IMR-90 (cell line): Measurements from ENCODE around the gene TUBA1A. TPM values are rescaled to one million over a fixed set of nuclear protein-coding genes. Genes with fewer than 3 reads are reported as not detected.

Experiments
- ATAC-seq: fragments of 200-7000 bp; cut with Tn5 transposase; 2 replicates; pipeline ENCODE4 v1.9.1; 2020; ENCODE audit warnings: low read depth, mild to moderate bottlenecking, moderate library complexity
- BruUV-seq: library from RNA; stranded (reverse); fragments of 400-500 nt; replicated peaks from 2 replicates; lab custom pipeline; 2021; lab: Mats Ljungman, UMichigan
- CTCF ChIA-PET: fragments of 300-600 bp; formaldehyde crosslinking; extraction: SDS; loops from one replicate; lab custom pipeline; 2021; ENCODE audit warnings: antibody characterized with exemption; lab: Yijun Ruan, JAX
- POLR2A ChIA-PET: fragments of 300-600 bp; sonication (Branson Sonifier 250); formaldehyde crosslinking; loops from one replicate; lab custom pipeline; 2022; ENCODE audit warnings: antibody characterized with exemption; ENCODE audit not compliant: unreplicated experiment; lab: Charles Lee
- DNase-seq: peaks from one replicate; pipeline ENCODE4 v3.0.0; 2013
- H2AFZ ChIP-seq: replicated peaks from 2 replicates; pipeline ENCODE3; 2013; ENCODE audit warnings: low read length, mild to moderate bottlenecking; ENCODE audit not compliant: poor library complexity
- H2AK5ac ChIP-seq: 2 replicates; pipeline ENCODE4 v1.6.1; 2013; ENCODE audit warnings: low read depth, low read length, inconsistent platforms
- H2AK9ac ChIP-seq: replicated peaks from 2 replicates; pipeline ENCODE3; 2013; ENCODE audit warnings: mild to moderate bottlenecking, low read depth, low read length, moderate library complexity; ENCODE audit not compliant: poor library complexity
- H2BK120ac ChIP-seq: 2 replicates; pipeline ENCODE4 v1.6.1; 2013; ENCODE audit warnings: low read depth, low read length, inconsistent platforms
- H2BK15ac ChIP-seq: 3 replicates; pipeline ENCODE4 v1.6.1; 2013; ENCODE audit warnings: low read depth, low read length, inconsistent platforms
- H2BK20ac ChIP-seq: 2 replicates; pipeline ENCODE4 v1.6.1; 2013; ENCODE audit warnings: low read depth, mild to moderate bottlenecking, inconsistent platforms, low read length, moderate library complexity
- H2BK5ac ChIP-seq: 2 replicates; pipeline ENCODE4 v1.6.1; 2013; ENCODE audit warnings: mild to moderate bottlenecking, low read depth, low read length, inconsistent platforms; ENCODE audit not compliant: poor library complexity, severe bottlenecking
- H3K14ac ChIP-seq: replicated peaks from 2 replicates; pipeline ENCODE4 v1.6.1; 2013; ENCODE audit warnings: low read depth, low read length, inconsistent platforms
- H3K18ac ChIP-seq: 2 replicates; pipeline ENCODE4 v1.6.1; 2013; ENCODE audit warnings: low read depth, low read length, control low read depth
- H3K23ac ChIP-seq: 2 replicates; pipeline ENCODE4 v1.6.1; 2013; ENCODE audit warnings: low read depth, low read length, inconsistent platforms
- H3K27ac ChIP-seq: 2 replicates; pipeline ENCODE4 v1.5.1; 2013; ENCODE audit warnings: mild to moderate bottlenecking, control low read depth, low read length; ENCODE audit not compliant: insufficient read depth
- H3K27me3 ChIP-seq: 2 replicates; pipeline ENCODE4 v1.6.1; 2013; ENCODE audit warnings: low read length; ENCODE audit not compliant: control insufficient read depth, insufficient read depth
- H3K36me3 ChIP-seq: 2 replicates; pipeline ENCODE4 v1.6.1; 2013; ENCODE audit warnings: low read length, mixed read lengths; ENCODE audit not compliant: control insufficient read depth, insufficient read depth
- H3K4ac ChIP-seq: 2 replicates; pipeline ENCODE4 v1.6.1; 2013; ENCODE audit warnings: low read depth, low read length, inconsistent platforms
- H3K4me1 ChIP-seq: 2 replicates; pipeline ENCODE4 v1.6.1; 2013; ENCODE audit warnings: low read length, mixed read lengths; ENCODE audit not compliant: control insufficient read depth, insufficient read depth
- H3K4me2 ChIP-seq: 2 replicates; pipeline ENCODE4 v1.6.1; 2013; ENCODE audit warnings: low read depth, mild to moderate bottlenecking, control low read depth, low read length, moderate library complexity
- H3K4me3 ChIP-seq: 2 replicates; pipeline ENCODE4 v1.5.1; 2013; ENCODE audit warnings: low read depth, mild to moderate bottlenecking, control low read depth, low read length, moderate library complexity; ENCODE audit not compliant: insufficient read depth
- H3K56ac ChIP-seq: 2 replicates; pipeline ENCODE4 v1.6.1; 2013; ENCODE audit warnings: low read length, inconsistent platforms; ENCODE audit not compliant: insufficient read depth; ENCODE audit errors: extremely low read depth
- H3K79me1 ChIP-seq, 2 experiments: 2 replicates each; pipeline ENCODE4 v1.6.1; 2013; ENCODE audit warnings: low read length in 2 of 2, inconsistent platforms in 1 of 2, low read depth in 1 of 2
- H3K9ac ChIP-seq: 2 replicates; pipeline ENCODE4 v1.6.1; 2013; ENCODE audit warnings: low read depth, low read length, control low read depth
- H3K9me1 ChIP-seq: 2 replicates; pipeline ENCODE4 v1.6.1; 2013; ENCODE audit warnings: low read length, inconsistent platforms; ENCODE audit not compliant: insufficient read depth
- H3K9me3 ChIP-seq: 2 replicates; pipeline ENCODE4 v1.6.1; 2013; ENCODE audit warnings: low read length; ENCODE audit not compliant: control insufficient read depth, insufficient read depth
- H4K20me1 ChIP-seq: 2 replicates; pipeline ENCODE4 v1.6.1; 2013; ENCODE audit warnings: low read length, inconsistent platforms; ENCODE audit not compliant: insufficient read depth
- H4K5ac ChIP-seq: 2 replicates; pipeline ENCODE4 v1.6.1; 2013; ENCODE audit warnings: mild to moderate bottlenecking, low read depth, low read length, control low read depth
- H4K8ac ChIP-seq, 2 experiments: 2 replicates each; pipeline ENCODE4 v1.6.1; 2013; ENCODE audit warnings: low read depth in 2 of 2, low read length in 2 of 2, control low read depth in 1 of 2, inconsistent platforms in 1 of 2
- H4K91ac ChIP-seq: 2 replicates; pipeline ENCODE4 v1.6.1; 2013; ENCODE audit warnings: low read depth, low read length, inconsistent platforms; ENCODE audit not compliant: insufficient read depth
- RCOR1 ChIP-seq: IDR thresholded peaks from 2 replicates; pipeline ENCODE4 v1.6.1; 2012; ENCODE audit warnings: mild to moderate bottlenecking, low read length, improper control_type of control experiment; ENCODE audit not compliant: insufficient replicate concordance
- WGBS, 2 experiments: methylation state at CpG; one replicate each; pipeline versions ENCODE4 v1.1.5 to v1.1.7; 2013; ENCODE audit warnings: missing lambda C conversion rate in 2 of 2; ENCODE audit not compliant: insufficient read length in 1 of 2; ENCODE audit errors: extremely low coverage in 2 of 2; 5-methylcytosine and 5-hydroxymethylcytosine counted together
- dilution Hi-C: fragments of 300-500 bp; cut with HindIII; formaldehyde crosslinking; loops from one replicate; pipeline ENCODE4 v1.14.3; 2018; ENCODE audit warnings: low sequenced_read_pairs; ENCODE audit not compliant: unreplicated experiment
- in situ Hi-C: fragments of 300-500 bp; cut with MboI; formaldehyde crosslinking; loops from 3 replicates; pipeline ENCODE4 v1.14.3; 2019; ENCODE audit warnings: low sequenced_read_pairs, inconsistent platforms, mixed read lengths
- intact Hi-C: fragments of 100-400 bp; cut with micrococcal nuclease; formaldehyde crosslinking; loops from 2 replicates; pipeline ENCODE4 v1.10.0; 2022
- polyA plus RNA-seq, 3 experiments: library from polyadenylated mRNA; depleted of rRNA; stranded (reverse); fragments of >200 nt; gene quantifications; 2 replicates each; pipeline ENCODE4 v1.2.3, GENCODE V29; 2012; ENCODE audit warnings: low replicate concordance in 1 of 3
- total RNA-seq: library from RNA; depleted of rRNA; stranded (reverse); fragments of >200 nt; gene quantifications from 2 replicates; pipeline ENCODE4 v1.2.3, GENCODE V29; 2012

The TUBA1A gene
- total and polyA plus RNA-seq, 2 of the 4 experiments (the other 2 are of a cell fraction) = 2,105 to 2,832 TPM

GRCh38 chr12:49189731-49190716 is 1.1 kb upstream of the TUBA1A start:
- 0 out of 2 replicates have a peak overlapping the region, but pooled peaks have one; percentile 67 for H3K4me3 ChIP-seq
- POLR2A ChIA-PET = interaction anchor here (0.5 to 2.8 kb wide), 2 partner anchors 43 to 45 kb away, joined by 6 to 16 read pairs; no protein-coding TSS in a partner anchor

More at GRCh38 chr12:49189731-49190716, 1.1 kb upstream of the TUBA1A start:
- Histone ChIP-seq H2AFZ (peak overlapping the region; percentile 68), H2AK9ac (peak overlapping the region; percentile 79), H3K14ac (peak overlapping the region; percentile 76), H3K27me3 (no peaks in the 10 kb centered on the region), H2AK5ac (peak overlapping the region; percentile 90), H4K20me1 (peaks cover 25% of the 10 kb centered on the region), H4K5ac (peak overlapping the region; percentile 79), H3K9ac (peak overlapping the region; percentile 50; the same call in 1 of the 2 replicates), H3K4ac (peak overlapping the region; percentile 85), H3K18ac (peak overlapping the region; percentile 32; the same call in 1 of the 2 replicates), H2BK20ac (peak overlapping the region; percentile 64; the same call in 1 of the 2 replicates), H3K4me2 (peak overlapping the region; percentile 53), H3K56ac (peak overlapping the region; percentile 85; the same call in 1 of the 2 replicates), H2BK5ac (peak overlapping the region; percentile 77), H3K36me3 (peaks cover 20% of the 10 kb centered on the region), H3K23ac (peak overlapping the region; percentile 81), H3K27ac (peak overlapping the region; percentile 19; the same call in 1 of the 2 replicates), H4K91ac (peak overlapping the region; percentile 76; the same call in 1 of the 2 replicates), H3K4me1 (no peaks in the 10 kb centered on the region; the same call in 1 of the 2 replicates), H2BK15ac (peak overlapping the region; percentile 64; the same call in 1 of the 3 replicates), H3K9me3 (no peaks in the 10 kb centered on the region), H2BK120ac (peak overlapping the region; percentile 53), H3K79me1 (peaks cover 3 to 28% of the 10 kb centered on the region in 2 experiments; a peak in 3 of 4 replicates), H4K8ac (peak overlapping the region; percentile 76 to 88), H3K9me1 (peaks cover 2% of the 10 kb centered on the region; the same call in 1 of the 2 replicates)
- CTCF ChIA-PET = interaction anchor here (0.6 to 1.0 kb wide), 2 partner anchors 9 to 45 kb away, joined by 3 to 6 read pairs; no protein-coding TSS in a partner anchor
- in situ Hi-C loops = loop anchor here (10.0 kb wide), 2 partner anchors 45 to 55 kb away; partner anchors contain the start of gene TUBA1B
- no CpG with 5 or more reads among the region's 12 CpGs for WGBS, 2 experiments
- DNase-seq (no peak), ATAC-seq (no peak)
- intact Hi-C loops = loop anchor here (2.0 to 10.0 kb wide), 3 partner anchors 59 to 105 kb away; partner anchors contain the start of genes TUBA1B and TUBA1C
- no TSS peak for BruUV-seq
- TF ChIP-seq RCOR1 = no peak
- dilution Hi-C loops = no loop called here
